K562 (cell line): ENCODE results near the gene TXLNG. TPM values are rescaled to one million over a fixed set of nuclear protein-coding genes. Genes with fewer than 3 reads are reported as not detected.

Experiments
- MTA2 ChIP-seq: fragments of 450-650 bp; IDR thresholded peaks from 2 replicates; pipeline ENCODE4 v1.6.1; 2016; ENCODE audit warnings: low read depth
- NR3C1 ChIP-seq: sonication (generic); formaldehyde crosslinking; IDR thresholded peaks from 2 replicates; pipeline ENCODE4 v1.8.1; 2022; ENCODE audit warnings: missing genetic modification reagents
- SMARCC2 ChIP-seq: fragments of 450-650 bp; IDR thresholded peaks from 2 replicates; pipeline ENCODE4 v1.6.1; 2017; ENCODE audit warnings: antibody characterized with exemption, moderate library complexity, mild to moderate bottlenecking, low read depth
- SMC3 ChIP-seq: conservative IDR thresholded peaks from 2 replicates; pipeline ENCODE4 v1.6.1; 2011; ENCODE audit warnings: low read depth, low read length, improper control_type of control experiment; ENCODE audit not compliant: insufficient read depth
- SNAPC5 ChIP-seq: fragments of 250-450 bp; sonication (Bioruptor Pico); IDR thresholded peaks from 2 replicates; pipeline ENCODE4 v1.8.0; 2021; ENCODE audit warnings: moderate library complexity, mild to moderate bottlenecking, inconsistent platforms
- SNIP1 ChIP-seq: fragments of 450-650 bp; IDR thresholded peaks from 2 replicates; pipeline ENCODE4 v1.7.1; 2017; ENCODE audit warnings: low read depth, mild to moderate bottlenecking
- TCF15 ChIP-seq: fragments of 250-450 bp; sonication (Bioruptor Pico); IDR thresholded peaks from 2 replicates; pipeline ENCODE4 v1.8.0; 2022; ENCODE audit warnings: moderate library complexity, mild to moderate bottlenecking, inconsistent platforms
- ZNF592 ChIP-seq: fragments of 450-650 bp; IDR thresholded peaks from 2 replicates; pipeline ENCODE4 v1.6.1; 2017; ENCODE audit warnings: antibody characterized with exemption, mild to moderate bottlenecking
- polyA plus RNA-seq, 8 experiments: library from polyadenylated mRNA; depleted of rRNA in 4 of 8; stranded (reverse) in 5 of 8; unstranded in 3 of 8; fragments of >200 nt; fragmentation: Nextera tagmentation in 2 of 8; fragmentation: Illumina TruSeq in 1 of 8; extraction: Ambion mirVana in 2 of 8; extraction: Trizol in 1 of 8; gene quantifications; 2 replicates each; pipeline versions ENCODE4 v1.2.1 to v1.2.3, GENCODE V29; 2011 to 2014; ENCODE audit warnings: inconsistent platforms in 1 of 8, missing spikeins in 1 of 8
- total RNA-seq, 7 experiments: library from RNA; depleted of rRNA in 6 of 7; stranded (reverse); fragments of >200 nt in 6 of 7; fragmentation: Illumina TruSeq in 2 of 7; extraction: Trizol in 2 of 7; gene quantifications; 2 replicates each; pipeline versions ENCODE4 v1.2.1 to v1.2.3, GENCODE V29; 2011 to 2021; ENCODE audit warnings: low replicate concordance in 1 of 7

The TXLNG gene
- total and polyA plus RNA-seq, 9 of the 15 experiments (the other 6 are each of a cell fraction or from before 2014, with no cell fraction given), result 13.1 to 47.0 (median 31.6) TPM

- TF ChIP-seq ZNF592, result 0 out of 2 replicates have a peak, but pooled peaks have one; percentile 32
- TF ChIP-seq MTA2, result no peak
- peak; percentile 64 for TF ChIP-seq SMC3
- TF ChIP-seq SNIP1, result no peak
- 0 out of 2 replicates have a peak, but pooled peaks have one; percentile 19 for TF ChIP-seq SMARCC2
- no peak for TF ChIP-seq TCF15
- no peak for TF ChIP-seq NR3C1 (CRISPR knock-in tag)
- no peak for TF ChIP-seq SNAPC5 (CRISPR knock-in tag)
- TF ChIP-seq, all 486 proteins: peak for 51
These were observed 96.6 kb downstream of the TXLNG start (continued) for GRCh38 chrX:16882702-16883486.
